ENCODE measurements around the gene TOB2.

DNA sequence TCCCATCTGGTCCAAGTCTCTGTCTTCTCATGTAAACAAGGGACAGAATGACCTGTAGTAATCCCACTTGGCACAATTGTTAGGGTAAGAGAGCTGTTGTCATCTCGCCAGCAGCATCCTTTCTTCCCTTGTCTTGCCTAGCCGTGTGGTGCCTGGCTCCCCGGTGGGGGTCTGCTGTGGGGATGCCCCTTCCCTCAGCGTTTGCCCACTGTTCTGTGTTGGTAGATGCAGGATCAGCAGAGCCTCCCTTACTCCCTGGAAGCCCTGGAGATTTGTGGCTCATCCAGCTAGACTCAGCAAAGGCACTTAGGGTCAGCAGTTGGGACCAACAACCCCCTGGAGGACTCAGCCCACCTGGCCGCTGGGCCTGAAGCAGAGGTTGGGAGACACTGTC is 35.3 kb upstream of the TOB2 start:
- TF ChIP-seq CTCF (IDR thresholded peaks at IDR 0.05) (no peak), POLR2A (IDR thresholded peaks at IDR 0.05) (no peak), EP300 (IDR thresholded peaks at IDR 0.05) (no peak)

All from tibial nerve (tissue), 4 donors.